Keratinocyte (primary cell): ENCODE measurements around the gene ATP5PF. TPM values are rescaled to one million over a fixed set of nuclear protein-coding genes. Genes with fewer than 3 reads are reported as not detected.

Source experiments
- DNase-seq: peaks from one replicate; pipeline ENCODE4 v3.0.0-alpha.2; 2011; ENCODE audit warnings: low read depth, missing footprints, low spot score
- FAIRE-seq: peaks from 2 replicates; lab custom pipeline; 2011; peaks lifted over from hg19 to GRCh38; lab: Jason Lieb, UNC
- H2AFZ ChIP-seq: 2 replicates; pipeline ENCODE4 v1.6.0; 2012; ENCODE audit warnings: low read length, control low read depth, inconsistent platforms; ENCODE audit not compliant: control insufficient read depth
- H3K27ac ChIP-seq: 2 replicates; pipeline ENCODE4 v1.5.1; 2011; ENCODE audit warnings: low read length; ENCODE audit not compliant: control insufficient read depth, insufficient read depth
- H3K27me3 ChIP-seq: 3 replicates; pipeline ENCODE4 v1.6.0; 2011; ENCODE audit warnings: low read length; ENCODE audit not compliant: control insufficient read depth, insufficient read depth; ENCODE audit errors: extremely low read depth
- H3K36me3 ChIP-seq, 2 experiments: 2 replicates in 1 of 2; 3 replicates in 1 of 2; pipeline ENCODE4 v1.5.1; 2011; ENCODE audit warnings: low read length in 2 of 2, mild to moderate bottlenecking in 1 of 2; ENCODE audit not compliant: control insufficient read depth in 2 of 2, insufficient read depth in 2 of 2; ENCODE audit errors: extremely low read depth in 1 of 2
- H3K4me1 ChIP-seq: 3 replicates; pipeline ENCODE4 v1.5.1; 2011; ENCODE audit warnings: low read length; ENCODE audit not compliant: control insufficient read depth, insufficient read depth; ENCODE audit errors: extremely low read depth
- H3K4me2 ChIP-seq: 3 replicates; pipeline ENCODE4 v1.6.0; 2011; ENCODE audit warnings: low read depth, low read length; ENCODE audit not compliant: control insufficient read depth, insufficient read depth; ENCODE audit errors: extremely low read depth
- H3K4me3 ChIP-seq, 3 experiments: fragments of 200-600 bp in 1 of 3; sonication (generic) in 1 of 3; 2 replicates in 2 of 3; 3 replicates in 1 of 3; pipeline ENCODE4 v1.5.1; 2011 to 2016; ENCODE audit warnings: low read length in 3 of 3, mild to moderate bottlenecking in 3 of 3, control low read depth in 2 of 3, inconsistent platforms in 1 of 3, low read depth in 1 of 3, mixed read lengths in 1 of 3, mixed run types in 1 of 3, moderate library complexity in 1 of 3; ENCODE audit not compliant: control insufficient read depth in 2 of 3, insufficient read depth in 2 of 3; ENCODE audit errors: extremely low read depth in 1 of 3
- H3K79me2 ChIP-seq: 2 replicates; pipeline ENCODE4 v1.6.0; 2012; ENCODE audit warnings: low read length; ENCODE audit not compliant: control insufficient read depth, insufficient read depth
- H3K9ac ChIP-seq: 3 replicates; pipeline ENCODE4 v1.6.0; 2011; ENCODE audit warnings: low read length; ENCODE audit not compliant: control insufficient read depth, insufficient read depth; ENCODE audit errors: extremely low read depth
- H3K9me1 ChIP-seq: 3 replicates; pipeline ENCODE4 v1.6.0; 2011; ENCODE audit warnings: low read length; ENCODE audit not compliant: control insufficient read depth, insufficient read depth; ENCODE audit errors: extremely low read depth
- H3K9me3 ChIP-seq: 2 replicates; pipeline ENCODE4 v1.5.1; 2012; ENCODE audit warnings: low read depth, low read length; ENCODE audit not compliant: control insufficient read depth
- H4K20me1 ChIP-seq: 3 replicates; pipeline ENCODE4 v1.6.0; 2011; ENCODE audit warnings: low read length; ENCODE audit not compliant: control insufficient read depth, insufficient read depth; ENCODE audit errors: extremely low read depth
- CTCF ChIP-seq, 3 experiments: IDR thresholded peaks in 1 of 3; conservative IDR thresholded peaks in 1 of 3; optimal IDR thresholded peaks in 1 of 3; 2 replicates in 2 of 3; 3 replicates in 1 of 3; pipeline versions ENCODE3 to v1.5.1; 2011; ENCODE audit warnings: low read length in 3 of 3, mild to moderate bottlenecking in 3 of 3, moderate library complexity in 2 of 3, control low read depth in 1 of 3, inconsistent platforms in 1 of 3; ENCODE audit not compliant: insufficient read depth in 2 of 3; ENCODE audit errors: extremely low read depth in 1 of 3
- EZH2 ChIP-seq: IDR thresholded peaks from one replicate; pipeline ENCODE4 v1.6.1; 2012; ENCODE audit warnings: inconsistent platforms, mild to moderate bottlenecking, low read length, moderate library complexity
- dilution Hi-C: fragments of 300-500 bp; cut with MboI; formaldehyde crosslinking; loops from one replicate; pipeline ENCODE4 v1.7.0; 2020; ENCODE audit warnings: low sequenced_read_pairs; ENCODE audit not compliant: extremely low pct_ligation_motif_present
- polyA plus RNA-seq, 5 experiments: library from polyadenylated mRNA; depleted of rRNA in 3 of 5; stranded (reverse) in 3 of 5; stranded (forward) in 1 of 5; unstranded in 1 of 5; fragments of >200 nt; gene quantifications; 1 replicate in 1 of 5; 2 replicates in 3 of 5; 3 replicates in 1 of 5; pipeline versions ENCODE4 v1.2.1 to v1.2.3, GENCODE V29; 2011 to 2012; ENCODE audit warnings: missing spikeins in 2 of 5, low read depth in 1 of 5, low replicate concordance in 1 of 5

The ATP5PF gene
- polyA plus RNA-seq, 1 donor (not counting 4 experiments of a cell fraction or from before 2014, with no cell fraction given): 256 TPM

GRCh38 chr21:25734654-25734903, 125 bp downstream of the ATP5PF start:
- Histone ChIP-seq H3K4me2 (peak overlapping the region; percentile 71), H3K79me2 (peaks cover 81% of the 10 kb centered on the region), H3K9ac (peak overlapping the region; percentile 98), H3K27me3 (no peaks in the 10 kb centered on the region), H3K9me1 (no peaks in the 10 kb centered on the region), H3K36me3 (peaks cover 3 to 7% of the 10 kb centered on the region in 2 experiments), H2AFZ (peak overlapping the region; percentile 83), H3K27ac (peak overlapping the region; percentile 98), H4K20me1 (no peaks in the 10 kb centered on the region), H3K9me3 (no peaks in the 10 kb centered on the region), H3K4me1 (peaks cover 10% of the 10 kb centered on the region), H3K4me3 (peak overlapping the region; percentile 53 to 99 (median 89))
- TF ChIP-seq CTCF (optimal IDR thresholded peaks at IDR 0.05 in 1 of 3, IDR thresholded peaks at IDR 0.05 in 1 of 3, conservative IDR thresholded peaks at IDR 0.05 in 1 of 3; ENCODE audit: extremely low read depth in 1 of 3, insufficient read depth in 2 of 3, low read length in 3 of 3) (no peak), EZH2 (no peak)
- FAIRE-seq: no peak
- no peak for DNase-seq
- dilution Hi-C loops: no loop called here

- FAIRE-seq (no peak), DNase-seq (no peak)
- TF ChIP-seq CTCF (optimal IDR thresholded peaks at IDR 0.05 in 1 of 3, IDR thresholded peaks at IDR 0.05 in 1 of 3, conservative IDR thresholded peaks at IDR 0.05 in 1 of 3; ENCODE audit: extremely low read depth in 1 of 3, insufficient read depth in 2 of 3, low read length in 3 of 3) (no peak), EZH2 (no peak)
Observed at GRCh38 chr21:25733859-25734653, 648 bp downstream of the ATP5PF start.

More at GRCh38 chr21:25733859-25734653, 648 bp downstream of the ATP5PF start:
- Histone ChIP-seq H3K4me2 (peak overlapping the region; percentile 71), H3K36me3 (peaks cover 3 to 8% of the 10 kb centered on the region in 2 experiments), H4K20me1 (no peaks in the 10 kb centered on the region), H3K4me1 (peaks cover 10% of the 10 kb centered on the region), H3K79me2 (peaks cover 77% of the 10 kb centered on the region), H3K9me1 (no peaks in the 10 kb centered on the region), H3K9ac (peak overlapping the region; percentile 98), H3K27ac (peak overlapping the region; percentile 98), H3K27me3 (no peaks in the 10 kb centered on the region), H3K4me3 (peak overlapping the region; percentile 53 to 99 (median 89)), H3K9me3 (no peaks in the 10 kb centered on the region), H2AFZ (peak overlapping the region; percentile 83)
- dilution Hi-C loops: no loop called here
